NCI-H2029 treated with DMSO at 0.1 percent for 48 hours (cell line): ENCODE measurements around the gene LYPD6.
A peak's percentile ranks its signal among the peaks of the same experiment; 100 is the strongest.

Experiments
- DNase-seq: peaks from one replicate; lab custom pipeline; 2025; lab: John Stamatoyannopoulos, UW

Gene LYPD6

DNA sequence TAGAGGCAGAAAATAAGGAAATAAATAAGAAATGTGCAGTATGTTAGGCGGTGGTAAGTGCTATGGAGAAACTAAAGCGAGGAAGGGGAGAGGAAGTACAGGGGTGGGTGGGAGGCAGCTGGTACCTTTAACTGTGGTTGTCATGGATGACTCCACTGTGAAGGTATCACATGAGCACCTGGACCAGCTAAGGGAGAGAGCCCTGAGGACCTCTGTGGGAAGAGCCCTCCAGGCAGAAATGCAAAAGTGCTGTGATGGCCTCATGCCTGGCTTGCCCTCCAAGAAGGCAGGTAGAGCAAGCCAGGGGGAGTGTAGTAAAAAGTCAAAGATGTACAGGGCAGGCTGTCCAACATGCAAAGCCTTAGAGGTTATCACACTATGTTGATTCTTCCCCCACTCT is 17.9 kb downstream of the LYPD6 start:
- DNase-seq: no peak

DNA sequence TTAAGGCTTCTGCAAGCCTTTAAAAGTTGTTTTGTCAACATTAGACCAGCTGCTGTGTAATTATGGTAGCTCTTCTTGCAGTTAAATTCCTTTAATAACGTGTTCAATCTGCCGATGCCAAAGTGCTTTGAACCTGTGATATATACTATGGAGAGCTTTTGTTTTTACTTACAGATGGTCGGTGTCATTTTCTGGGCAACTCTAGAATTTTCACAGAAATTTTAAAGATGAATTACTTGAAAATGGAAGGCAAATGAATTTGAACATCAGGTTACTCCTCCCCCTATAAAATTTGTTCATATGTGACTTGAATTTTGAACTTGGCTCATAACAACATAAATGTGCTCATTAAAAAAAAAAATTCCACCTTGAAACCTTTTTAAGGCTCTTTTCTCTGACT is 23.0 kb downstream of the LYPD6 start:
- no peak for DNase-seq

DNA sequence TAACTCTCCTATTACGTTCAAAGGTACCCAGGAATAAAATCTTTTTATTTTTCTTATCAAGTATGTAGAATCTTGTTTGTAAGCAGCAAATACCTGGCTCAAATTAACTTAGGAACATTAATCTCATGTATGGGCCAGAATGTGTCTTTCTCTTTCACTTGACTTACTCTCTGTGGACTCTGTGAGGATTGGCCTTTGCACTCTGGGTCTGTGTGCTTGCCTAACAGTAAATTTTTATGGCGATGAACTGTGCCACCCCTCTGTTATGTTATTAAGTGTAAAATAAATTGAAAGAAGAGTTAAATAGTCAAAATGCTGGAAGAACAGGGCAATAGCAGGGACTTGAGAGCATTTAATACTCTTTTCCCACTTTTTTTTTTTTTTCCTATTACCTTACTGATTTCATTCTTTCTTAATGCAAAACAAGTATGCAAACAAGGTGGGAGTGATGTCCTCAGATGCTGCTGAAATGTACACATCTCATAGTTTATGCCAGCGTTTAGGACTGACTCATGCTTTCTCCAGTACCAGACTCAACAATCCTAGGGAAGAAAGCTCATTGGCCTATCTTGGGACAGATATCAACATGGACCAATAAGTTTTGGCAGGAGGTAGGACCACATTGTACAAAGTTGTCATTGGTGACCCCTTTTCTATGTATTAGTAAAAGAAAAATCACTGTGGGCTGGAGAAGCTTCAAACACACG is 25.5 kb downstream of the LYPD6 start:
- DNase-seq: no peak

GRCh38 chr2:149357058-149357457 is 26.7 kb downstream of the LYPD6 start:
- DNase-seq: peak; percentile 9

DNA sequence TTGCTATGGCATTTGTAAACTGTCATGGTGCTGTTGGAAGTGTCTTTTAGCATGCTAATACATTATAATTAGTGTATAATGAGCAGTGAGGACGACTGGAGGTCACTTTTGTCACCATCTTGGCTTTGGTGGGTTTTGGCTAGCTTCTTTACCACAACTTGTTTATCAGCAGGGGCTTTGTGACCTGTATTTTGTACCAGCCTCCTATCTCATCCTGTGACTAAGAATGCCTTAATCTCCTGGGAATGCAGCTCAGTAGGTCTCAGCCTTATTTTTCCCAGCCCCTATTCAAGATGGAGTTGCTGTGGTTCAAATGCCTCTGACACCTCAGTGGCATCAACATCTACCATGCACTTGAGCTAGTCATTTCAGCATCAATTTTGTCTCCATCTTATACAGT is 29.7 kb downstream of the LYPD6 start:
- no peak for DNase-seq

- no peak for DNase-seq
Measured at GRCh38 chr2:149363958-149364357, 33.6 kb downstream of the LYPD6 start.

DNA sequence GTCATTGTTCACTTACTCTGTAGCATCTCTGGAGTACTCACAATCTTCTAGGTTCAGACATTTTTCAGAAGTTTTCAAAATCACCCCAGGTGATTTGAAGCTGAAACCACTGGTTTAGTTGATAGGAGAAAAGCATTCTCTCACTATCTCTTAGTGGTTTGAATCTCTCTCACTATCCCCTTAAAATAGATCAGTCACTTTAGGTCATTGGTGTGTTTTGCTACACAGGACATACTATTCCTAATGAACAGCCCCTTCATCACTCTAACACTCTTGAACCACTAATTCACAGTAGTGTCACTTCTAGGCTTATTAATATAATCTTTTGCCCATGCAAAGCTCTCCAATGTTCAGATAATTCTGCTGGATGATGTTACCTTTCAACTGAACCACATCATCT is 34.5 kb downstream of the LYPD6 start:
- DNase-seq: no peak

DNA sequence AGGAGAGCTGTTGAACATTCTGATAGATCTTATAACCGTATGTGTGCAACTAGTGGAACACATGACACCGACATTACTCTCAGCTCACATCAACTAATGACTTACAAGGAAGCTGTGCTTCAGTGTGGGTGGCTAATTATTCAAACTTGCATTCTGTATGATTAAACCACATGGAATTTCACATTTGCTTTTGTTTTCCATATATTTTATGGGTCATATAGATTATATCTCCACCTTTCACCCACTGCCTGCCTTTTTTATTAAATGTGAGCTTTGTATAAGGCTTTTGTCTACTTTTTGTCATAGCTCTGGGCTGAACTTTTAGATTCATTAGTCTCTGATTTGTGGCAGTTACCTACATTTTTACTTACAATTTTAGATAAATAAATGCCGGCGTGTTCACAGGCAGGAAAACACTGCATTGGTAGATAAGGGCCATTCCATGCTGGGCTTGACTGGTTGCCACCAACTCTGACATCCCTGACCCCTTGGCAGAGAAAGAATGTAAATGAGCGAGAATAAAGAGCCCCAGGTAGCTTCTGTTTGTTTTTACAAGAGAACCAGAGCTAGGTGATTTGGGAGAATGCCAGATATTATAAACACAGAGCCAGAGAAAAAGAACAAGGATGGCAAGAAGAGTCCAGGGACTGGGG is 35.7 kb downstream of the LYPD6 start:
- peak; percentile 93 for DNase-seq

- DNase-seq: no peak
Measured at GRCh38 chr2:149370061-149370775, 39.8 kb downstream of the LYPD6 start.

GRCh38 chr2:149371476-149371875 is 41.1 kb downstream of the LYPD6 start:
- no peak for DNase-seq

- DNase-seq: no peak
Measured at GRCh38 chr2:149375801-149376361, 45.5 kb downstream of the LYPD6 start.

GRCh38 chr2:149380205-149380604 is 49.8 kb downstream of the LYPD6 start:
- no peak for DNase-seq

GRCh38 chr2:149383340-149383739 is 53.0 kb downstream of the LYPD6 start:
- no peak for DNase-seq

DNA sequence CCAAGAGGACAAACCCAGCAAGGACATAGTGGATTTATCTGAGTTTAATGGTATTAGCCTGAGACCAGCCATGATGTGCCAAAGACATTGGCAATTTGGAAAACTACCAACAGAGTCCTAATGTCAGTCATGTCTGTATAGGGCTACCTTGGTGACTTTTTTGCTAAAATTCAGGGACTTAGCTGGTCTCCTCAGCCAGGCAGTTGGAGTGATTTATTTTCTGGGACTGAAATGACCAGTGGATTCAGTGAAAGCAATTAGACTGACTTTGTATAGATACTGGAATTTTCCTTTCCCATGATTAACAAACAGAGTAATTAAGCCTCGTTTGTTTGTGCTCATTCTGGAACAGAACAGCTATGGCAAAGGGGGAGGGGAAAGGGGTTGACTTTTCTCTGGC is 55.0 kb downstream of the LYPD6 start:
- no peak for DNase-seq

DNA sequence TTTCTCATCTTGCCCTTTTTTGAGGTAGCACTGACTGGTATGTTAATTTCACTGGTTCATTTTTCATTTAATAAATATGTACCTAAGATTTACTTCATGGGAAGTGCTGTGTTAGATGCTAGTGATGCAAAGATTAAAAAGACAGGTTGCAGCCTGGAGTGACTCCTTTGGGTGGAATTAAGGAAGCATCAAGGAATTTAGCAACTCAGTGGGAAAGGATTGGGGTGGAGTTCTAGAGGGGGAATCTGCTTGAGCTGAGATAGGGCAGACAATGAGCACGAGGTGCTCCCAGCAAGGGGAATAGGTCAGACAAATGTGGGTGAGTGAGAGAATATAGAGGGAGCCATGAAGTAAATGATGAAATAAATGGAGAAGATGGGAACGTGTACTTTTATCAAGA is 57.0 kb downstream of the LYPD6 start:
- no peak for DNase-seq

GRCh38 chr2:149388120-149388816 is 57.9 kb downstream of the LYPD6 start:
- DNase-seq: no peak

DNA sequence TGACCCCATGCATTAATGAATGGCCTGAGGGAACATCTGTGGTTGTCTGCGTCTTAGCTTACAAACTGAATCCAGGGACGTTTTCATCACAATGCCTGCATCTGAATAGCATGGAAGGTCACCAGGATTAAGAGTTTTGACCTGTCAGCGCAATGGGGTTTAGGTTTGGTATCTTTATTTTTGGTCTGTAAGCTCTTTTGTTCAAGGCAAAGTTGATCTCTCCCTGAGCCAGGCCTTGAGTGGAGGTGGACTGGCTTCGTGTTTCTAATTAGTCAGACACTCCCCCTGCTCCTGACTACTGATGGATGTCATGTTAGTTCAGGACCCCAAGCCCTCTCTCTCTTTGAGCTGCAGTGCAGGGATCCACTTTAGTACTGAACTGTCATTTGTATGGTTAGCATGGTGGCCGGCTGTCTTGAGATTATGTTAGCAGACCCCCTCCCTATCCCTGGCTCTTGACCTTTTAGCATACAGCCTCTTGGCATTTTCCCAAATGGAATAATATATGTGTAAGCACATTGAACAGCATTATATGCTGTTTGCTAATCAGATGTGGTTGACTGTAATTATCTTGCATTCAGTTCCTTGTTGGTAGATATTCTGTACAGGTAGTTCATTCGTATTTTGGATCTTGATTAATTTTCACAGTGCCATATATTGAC is 59.2 kb downstream of the LYPD6 start:
- DNase-seq: no peak

DNA sequence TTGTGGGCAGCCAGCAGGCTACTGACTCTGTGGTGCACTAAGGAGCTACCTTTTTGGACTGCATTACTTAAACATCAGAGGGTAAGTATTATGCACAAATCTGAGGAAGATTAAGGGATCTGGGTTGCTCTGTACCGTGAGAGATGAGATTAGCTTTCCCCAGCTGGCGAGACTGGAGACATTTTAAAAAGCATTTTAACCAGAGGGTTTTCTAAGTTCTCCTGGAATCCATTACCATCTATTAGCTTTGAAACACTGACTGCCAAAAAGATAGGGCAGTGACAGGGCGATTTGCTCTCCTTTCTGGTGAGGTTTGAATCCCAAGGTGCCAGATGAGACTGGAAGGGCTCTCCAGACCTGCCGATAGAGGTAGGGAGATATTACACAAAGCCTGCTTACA is 63.2 kb downstream of the LYPD6 start:
- DNase-seq: no peak

- DNase-seq: no peak
Measured at GRCh38 chr2:149394864-149395263, 64.5 kb downstream of the LYPD6 start.

DNA sequence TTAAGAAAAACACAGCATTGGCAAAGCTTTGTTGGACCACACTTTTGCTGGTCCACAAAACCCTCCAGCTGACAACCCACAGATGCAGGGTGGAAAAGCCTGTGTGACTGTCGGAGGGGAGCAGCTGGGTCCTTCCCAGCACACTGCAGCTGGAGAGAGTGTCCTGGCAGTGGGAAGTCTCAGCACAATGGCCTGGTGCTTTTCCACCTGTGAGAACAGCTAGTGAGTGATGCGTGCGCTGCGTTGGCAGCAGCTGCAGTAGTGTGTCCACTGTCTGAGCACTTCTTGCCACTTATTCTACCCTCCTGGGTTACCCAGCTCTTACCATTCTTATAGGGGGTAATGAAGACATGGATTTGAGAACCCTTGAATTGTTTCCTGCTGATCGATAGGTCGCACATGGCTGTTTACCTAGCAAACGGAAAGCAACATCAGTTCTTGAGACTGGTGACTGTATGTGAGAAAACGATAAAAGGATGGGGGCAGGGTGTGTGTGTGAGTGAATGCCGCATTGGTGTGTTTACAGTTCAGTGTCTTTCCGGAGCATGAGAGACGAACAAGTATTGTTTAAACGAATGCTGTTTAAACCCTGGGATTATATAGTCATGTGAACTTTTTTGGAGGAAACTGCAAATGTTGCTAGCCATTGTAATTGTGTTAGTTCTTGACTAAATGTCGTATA is 69.7 kb downstream of the LYPD6 start:
- peak; percentile 69 for DNase-seq

- no peak for DNase-seq
Measured at GRCh38 chr2:149400997-149401396, 70.6 kb downstream of the LYPD6 start.
